Naive B cell (primary cell): ENCODE data around the gene NELFB. TPM values are rescaled to one million over a fixed set of nuclear protein-coding genes. Genes with fewer than 3 reads are reported as not detected.

Experiments
- ATAC-seq, 2 donors: fragments of 150-1000 bp; cut with Tn5 transposase; 2 replicates each; pipeline ENCODE4 v1.10.0; 2021; ENCODE audit warnings: low read depth in 2 of 2, mild to moderate bottlenecking in 2 of 2, moderate library complexity in 2 of 2
- DNase-seq: peaks from one replicate; pipeline ENCODE4 v3.0.0; 2022
- H3K27ac Mint-ChIP-seq, 6 donors: one replicate each; pipeline ENCODE4 v1.8.0; 2020 to 2022; ENCODE audit warnings: mild to moderate bottlenecking in 6 of 6, mixed read lengths in 6 of 6, moderate library complexity in 5 of 6, inconsistent platforms in 2 of 6
- H3K27me3 Mint-ChIP-seq, 3 donors: one replicate each; pipeline ENCODE4 v1.8.0; 2021 to 2022; ENCODE audit warnings: mixed read lengths in 3 of 3, mild to moderate bottlenecking in 1 of 3
- H3K36me3 Mint-ChIP-seq, 2 donors: one replicate each; pipeline ENCODE4 v1.8.0; 2020 to 2022; ENCODE audit warnings: mixed read lengths in 2 of 2, inconsistent platforms in 1 of 2, mild to moderate bottlenecking in 1 of 2
- H3K4me1 Mint-ChIP-seq, 3 donors: one replicate each; pipeline ENCODE4 v1.8.0; 2020 to 2022; ENCODE audit warnings: mixed read lengths in 3 of 3, inconsistent platforms in 1 of 3, mild to moderate bottlenecking in 1 of 3, moderate library complexity in 1 of 3
- H3K4me3 Mint-ChIP-seq, 8 donors: one replicate each; pipeline ENCODE4 v1.8.0; 2020 to 2022; ENCODE audit warnings: mild to moderate bottlenecking in 8 of 8, mixed read lengths in 8 of 8, moderate library complexity in 8 of 8, inconsistent platforms in 2 of 8
- H3K9me3 Mint-ChIP-seq, 7 donors: one replicate each; pipeline ENCODE4 v1.8.0; 2020 to 2022; ENCODE audit warnings: mixed read lengths in 7 of 7, mild to moderate bottlenecking in 5 of 7, inconsistent platforms in 2 of 7, moderate library complexity in 1 of 7
- polyA plus RNA-seq, 6 donors: library from polyadenylated mRNA; unstranded; fragments of 300-500 nt; fragmentation: Illumina TruSeq; gene quantifications; one replicate each; pipeline ENCODE4 v1.2.3, GENCODE V29; 2021; ENCODE audit warnings: low read depth in 6 of 6

Gene NELFB
- polyA plus RNA-seq, 6 donors from 2014 or later: 23.5 to 37.8 (median 27.2) TPM

DNA sequence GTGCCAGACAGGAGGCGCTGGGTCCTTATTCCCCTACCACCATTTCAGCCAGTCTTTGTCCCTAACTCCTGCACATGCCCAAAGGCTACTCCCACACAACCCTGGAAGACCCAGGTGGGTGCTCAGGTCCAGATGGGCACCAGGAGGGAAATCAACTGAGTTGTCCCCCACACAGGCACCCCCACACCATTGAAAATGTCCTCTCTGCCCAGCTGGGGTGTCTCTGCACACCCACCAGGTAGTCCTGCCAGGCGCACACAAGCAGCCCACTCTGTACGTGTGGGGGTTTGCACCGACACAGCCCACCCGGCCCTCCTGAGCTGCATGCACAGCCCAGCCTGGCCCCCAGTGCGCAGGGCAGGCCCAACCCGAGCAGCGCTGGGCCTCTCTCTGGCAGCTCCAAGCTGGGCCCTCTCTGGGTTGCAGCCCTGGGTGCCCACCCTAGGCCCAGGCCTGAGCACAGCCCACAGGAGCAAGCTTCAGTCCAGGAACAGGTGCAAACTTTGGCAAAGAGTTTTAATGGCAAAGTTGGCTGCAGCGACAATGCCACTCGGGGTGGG is 35.3 kb upstream of the NELFB start:
- no peak overlapping the region for H3K27ac Mint-ChIP-seq
- H3K9me3 Mint-ChIP-seq: no peaks in the 10 kb centered on the region
- peak overlapping the region in 4 of 8 donors; percentile 45 to 77 (median 69) for H3K4me3 Mint-ChIP-seq
- H3K36me3 Mint-ChIP-seq: no peaks in the 10 kb centered on the region
- H3K27me3 Mint-ChIP-seq: no peaks in the 10 kb centered on the region
- peaks cover 3 to 7% (median 6%) of the 10 kb centered on the region in 3 donors for H3K4me1 Mint-ChIP-seq
- no peak for DNase-seq
- ATAC-seq: no peak

DNA sequence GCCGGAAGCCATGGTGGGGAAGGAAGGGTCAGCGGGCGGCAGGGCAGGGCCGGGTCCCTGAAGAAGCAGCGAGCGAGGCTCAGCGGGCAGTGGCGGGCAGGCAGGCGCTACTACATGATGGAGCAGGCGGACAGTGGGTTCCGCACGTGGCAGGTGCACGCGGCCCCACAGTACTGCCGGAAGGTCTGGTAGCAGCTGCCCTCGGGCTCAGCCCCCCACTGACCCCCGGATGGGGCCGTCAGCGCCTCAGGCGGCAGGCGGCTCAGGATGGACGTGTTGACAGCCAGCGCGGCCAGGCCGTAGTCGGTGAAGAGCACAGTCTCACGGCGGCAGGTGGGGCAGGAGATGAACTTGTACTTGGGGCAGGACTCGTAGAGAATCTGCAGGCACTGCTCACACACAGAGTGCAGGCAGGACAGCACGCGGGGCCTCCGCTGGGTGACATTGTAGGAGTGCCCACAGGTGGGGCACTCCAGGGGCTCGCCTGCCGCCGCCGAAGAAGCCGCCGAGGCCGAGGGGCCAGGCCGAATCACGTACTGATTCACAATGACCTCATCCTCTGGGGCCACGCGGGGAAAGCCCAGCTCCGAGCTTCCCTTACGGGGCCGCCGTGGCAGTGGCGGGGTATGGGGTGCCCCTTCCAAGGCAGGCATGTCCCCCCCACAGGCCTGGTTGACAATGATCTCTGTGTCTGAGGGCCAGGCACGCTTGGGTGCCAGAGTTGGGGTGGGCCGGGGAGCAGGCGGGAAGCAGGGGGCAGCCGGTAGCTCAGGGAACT is 34.6 kb upstream of the NELFB start:
- no peaks in the 10 kb centered on the region for H3K36me3 Mint-ChIP-seq
- no peak for ATAC-seq

DNA sequence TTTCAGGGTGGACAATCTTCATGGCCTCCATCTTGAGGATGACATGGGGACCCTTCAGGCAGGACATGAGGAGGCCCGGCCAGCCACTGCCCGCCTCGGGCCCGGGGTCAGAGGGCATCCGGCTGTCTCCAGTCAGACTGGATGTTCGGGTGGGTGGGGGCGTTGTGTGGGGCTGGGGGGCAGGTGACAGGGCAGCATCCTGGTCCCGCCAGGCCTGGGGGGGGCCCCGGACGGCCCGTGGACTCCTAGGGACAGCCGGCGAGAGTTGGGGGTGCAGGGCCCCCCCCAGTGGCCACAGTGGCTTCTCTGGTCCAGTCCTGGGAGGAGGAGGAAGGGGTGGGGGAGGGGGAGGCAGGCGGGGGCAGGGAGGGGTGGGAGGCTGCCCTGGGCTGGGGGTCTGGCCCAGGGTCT is 34.0 kb upstream of the NELFB start:
- no peaks in the 10 kb centered on the region for H3K36me3 Mint-ChIP-seq
- ATAC-seq (no peak), DNase-seq (no peak)
- H3K27ac Mint-ChIP-seq: no peak overlapping the region
- H3K4me3 Mint-ChIP-seq: peak overlapping the region in 4 of 8 donors; percentile 29 to 73 (median 54)
- no peaks in the 10 kb centered on the region for H3K9me3 Mint-ChIP-seq
- peaks cover 3 to 7% (median 6%) of the 10 kb centered on the region in 3 donors for H3K4me1 Mint-ChIP-seq
- no peaks in the 10 kb centered on the region for H3K27me3 Mint-ChIP-seq

More for the DNA sequence above, 34.6 kb upstream of the NELFB start:
- H3K27ac Mint-ChIP-seq: no peak overlapping the region
- DNase-seq: no peak
- peaks cover 3 to 7% (median 6%) of the 10 kb centered on the region in 3 donors for H3K4me1 Mint-ChIP-seq
- H3K4me3 Mint-ChIP-seq: peak overlapping the region in 6 of 8 donors; percentile 29 to 73 (median 40)
- no peaks in the 10 kb centered on the region for H3K9me3 Mint-ChIP-seq
- H3K27me3 Mint-ChIP-seq: no peaks in the 10 kb centered on the region

DNA sequence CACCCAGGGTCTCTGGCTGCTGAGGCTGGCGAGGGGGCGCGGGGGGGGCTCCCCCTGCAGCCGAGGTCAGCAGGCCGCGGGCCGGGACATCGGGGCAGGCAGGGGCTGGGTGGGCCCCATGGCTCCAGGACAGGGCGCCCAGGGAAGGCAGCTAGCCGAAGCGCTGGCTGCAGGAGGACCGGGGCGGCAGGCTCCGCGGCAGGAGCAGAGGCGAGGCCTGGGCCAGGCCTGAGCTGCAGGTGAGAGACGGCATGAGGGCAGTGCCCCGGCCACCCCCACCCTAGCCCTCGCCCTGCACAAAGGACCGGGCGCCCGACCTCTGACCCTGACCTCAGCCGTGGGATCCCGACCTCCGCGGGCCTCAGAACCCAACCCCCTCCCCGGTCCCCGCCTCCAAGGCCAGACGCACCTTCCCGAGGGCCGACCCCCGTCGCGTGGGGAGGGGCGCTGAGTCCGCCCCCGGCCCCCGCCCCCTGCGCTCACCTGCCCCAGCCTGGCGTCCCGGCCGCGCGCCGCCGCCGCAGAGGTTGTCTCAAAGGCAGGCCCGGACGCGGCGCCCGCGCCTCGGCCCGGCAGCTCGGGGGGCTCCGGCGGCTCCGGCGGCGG is 33.5 kb upstream of the NELFB start:
- Mint-ChIP-seq H3K36me3 (no peaks in the 10 kb centered on the region), H3K27me3 (no peaks in the 10 kb centered on the region), H3K27ac (no peak overlapping the region), H3K9me3 (no peaks in the 10 kb centered on the region), H3K4me1 (peaks cover 3 to 7% (median 6%) of the 10 kb centered on the region in 3 donors), H3K4me3 (peak overlapping the region in 2 of 8 donors; percentile 16 to 25)
- DNase-seq (no peak), ATAC-seq (no peak)

DNA sequence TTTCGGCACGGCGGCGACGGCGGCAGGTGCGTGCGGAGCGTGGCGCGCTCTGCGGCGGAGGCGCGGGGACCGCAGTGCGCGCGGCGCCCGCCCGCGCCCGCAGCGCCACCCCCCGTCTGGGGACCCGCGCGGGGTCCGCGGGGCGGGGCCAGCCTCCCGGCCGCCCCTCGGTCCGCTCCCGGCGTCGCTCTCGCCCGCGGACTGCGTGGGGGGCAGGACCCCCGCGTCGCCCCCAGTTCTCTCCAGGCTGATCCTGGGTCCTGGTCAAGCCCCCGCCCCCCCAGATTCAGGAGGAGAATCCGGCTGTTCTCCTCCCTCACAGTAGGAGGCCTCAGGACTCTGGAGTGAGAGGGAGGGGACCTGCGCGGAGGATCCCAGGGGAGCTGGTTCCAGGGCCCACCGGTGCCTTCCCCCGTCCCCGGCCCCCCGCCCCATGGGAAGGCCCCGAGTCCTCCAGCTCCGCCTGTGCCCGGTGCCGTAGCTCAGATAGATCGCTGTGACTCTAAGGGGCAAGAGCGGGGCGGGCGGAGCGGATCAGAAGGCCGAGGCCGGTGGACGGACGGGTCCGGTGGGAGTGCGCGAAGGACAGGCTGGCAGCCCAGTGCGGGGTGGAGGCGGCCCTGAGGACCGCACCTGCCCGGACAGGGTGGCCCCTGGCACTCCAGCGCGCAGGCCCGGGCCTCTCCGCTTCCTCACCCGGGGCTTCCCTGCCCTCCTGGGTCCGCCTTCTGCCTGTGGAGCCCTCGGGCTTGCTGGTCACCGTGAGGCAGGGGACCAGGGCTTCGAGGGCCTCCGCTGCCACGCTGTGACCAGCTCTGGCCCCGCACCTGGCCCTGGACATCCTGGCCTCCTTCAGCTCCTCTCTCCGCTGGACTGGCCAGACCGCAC is 32.7 kb upstream of the NELFB start, which contains the start of gene RNF208:
RNF208 (minus strand) TSS at position 51 of the 888 bp plus-strand sequence. CDS start 1,028 bp downstream, outside the sequence.
- H3K27me3 Mint-ChIP-seq: peaks cover 0 to 2% (median 2%) of the 10 kb centered on the region in 3 donors
- no peak for ATAC-seq
- peaks cover 4 to 8% (median 7%) of the 10 kb centered on the region in 3 donors for H3K4me1 Mint-ChIP-seq
- DNase-seq: no peak
- H3K4me3 Mint-ChIP-seq: peak within 1 kb of the TSS; percentile 75 to 92 (median 80)
- H3K27ac Mint-ChIP-seq: peak within 1 kb of the TSS in 5 of 6 donors; percentile 66 to 97 (median 75)
- H3K9me3 Mint-ChIP-seq: no peaks in the 10 kb centered on the region
- no peaks in the 10 kb centered on the region for H3K36me3 Mint-ChIP-seq

DNA sequence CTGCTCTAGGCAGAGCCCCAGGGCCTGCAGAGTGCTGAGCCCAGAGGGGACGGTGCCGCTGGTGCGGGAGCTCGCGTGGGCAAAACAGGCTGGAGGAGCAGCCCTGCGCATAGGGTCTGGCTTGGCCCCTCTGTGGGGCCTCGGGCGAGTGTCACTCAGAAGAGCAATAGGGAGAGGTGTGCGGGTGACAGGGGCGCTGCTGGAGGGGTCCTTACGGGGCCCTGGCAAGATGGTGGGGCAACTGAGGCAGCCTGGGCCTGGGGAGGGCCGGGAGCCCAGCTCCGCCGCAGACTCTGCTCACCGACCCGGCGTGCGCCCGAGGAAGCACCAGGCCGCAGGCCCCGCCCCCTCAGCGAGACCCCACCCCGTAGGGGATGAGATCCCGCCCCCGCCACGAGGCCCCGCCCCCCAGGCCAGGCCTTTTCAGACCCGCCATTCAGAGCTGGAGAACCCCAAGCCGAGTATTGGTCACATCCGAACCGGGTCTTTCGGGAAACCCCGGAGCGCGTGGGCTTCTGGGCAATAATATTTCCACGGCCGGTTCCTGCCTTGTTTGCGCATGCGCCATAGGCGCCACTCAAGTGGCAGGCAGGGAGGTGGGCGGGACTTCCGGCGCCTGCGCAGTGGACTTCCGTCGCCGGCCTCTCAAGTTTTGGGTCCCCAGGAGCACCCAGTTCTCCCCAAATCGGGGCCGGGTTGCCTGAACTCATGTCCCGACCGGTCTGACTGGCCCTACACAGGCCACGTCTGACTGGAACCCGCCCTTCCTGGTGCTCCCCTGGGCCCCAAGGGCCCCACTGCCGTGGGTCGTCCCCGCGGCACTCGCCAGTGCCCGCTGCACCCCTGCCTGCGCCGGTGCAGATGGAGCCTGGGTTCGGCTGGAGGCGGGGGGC is 31.8 kb upstream of the NELFB start:
- Mint-ChIP-seq H3K4me1 (peaks cover 6 to 12% (median 11%) of the 10 kb centered on the region in 3 donors), H3K9me3 (peaks cover 0 to 2% (median 0%) of the 10 kb centered on the region in 7 donors), H3K27me3 (peaks cover 0 to 8% (median 6%) of the 10 kb centered on the region in 3 donors), H3K4me3 (peak overlapping the region; percentile 75 to 92 (median 80)), H3K36me3 (no peaks in the 10 kb centered on the region), H3K27ac (peak overlapping the region; percentile 66 to 97 (median 77))
- ATAC-seq (peak; percentile 88 to 89), DNase-seq (peak; percentile 98)

DNA sequence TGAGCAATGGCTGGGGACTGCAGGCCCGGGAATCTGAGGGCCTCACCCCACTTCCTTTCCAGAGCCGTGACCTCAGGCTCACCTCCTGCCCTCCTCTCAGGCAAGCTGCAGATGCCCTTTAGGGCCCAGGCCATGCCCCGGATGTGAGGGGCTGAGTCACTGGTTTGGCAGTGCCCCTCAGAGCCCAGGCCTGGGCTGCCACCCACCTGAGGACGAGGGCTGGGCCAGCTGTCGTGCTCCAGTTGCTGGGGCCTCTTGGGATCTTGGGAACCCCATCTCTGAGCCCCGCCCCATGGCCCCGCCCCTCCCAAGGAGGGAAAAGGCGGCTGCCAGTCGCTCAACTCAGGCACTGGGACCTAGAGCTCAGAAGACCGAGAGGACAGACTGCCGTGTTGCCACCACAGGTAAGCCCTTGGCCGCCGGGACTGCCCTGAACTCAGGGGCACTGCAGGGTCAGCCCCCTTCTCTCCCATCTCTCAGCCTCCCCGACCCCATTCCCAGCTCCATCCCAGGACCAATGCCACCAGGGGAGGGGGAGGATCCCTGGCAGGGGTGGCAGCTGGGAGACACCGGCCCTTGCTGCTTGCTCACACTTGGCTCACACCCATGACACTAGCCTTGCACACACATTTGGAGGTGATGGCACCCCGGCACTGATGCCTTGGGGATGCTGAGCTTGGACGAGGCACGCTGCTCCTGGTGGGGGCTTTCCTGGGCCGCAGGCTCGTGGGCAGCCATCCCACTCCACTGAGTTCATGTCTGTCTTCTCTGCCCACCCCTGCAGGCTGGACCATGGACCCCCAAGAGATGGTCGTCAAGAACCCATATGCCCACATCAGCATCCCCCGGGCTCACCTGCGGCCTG is 30.1 kb upstream of the NELFB start, which contains the start of gene CYSRT1:
CYSRT1 (plus strand) TSS at position 345 of the 865 bp plus-strand sequence; CDS start at position 793, 448 bp downstream.
- H3K4me1 Mint-ChIP-seq: peaks cover 6 to 12% (median 11%) of the 10 kb centered on the region in 3 donors
- peaks cover 0 to 15% (median 8%) of the 10 kb centered on the region in 3 donors for H3K27me3 Mint-ChIP-seq
- DNase-seq: no peak
- no peak for ATAC-seq
- H3K36me3 Mint-ChIP-seq: no peaks in the 10 kb centered on the region
- H3K9me3 Mint-ChIP-seq: peaks cover 0 to 2% (median 0%) of the 10 kb centered on the region in 7 donors
- peak within 1 kb of the TSS; percentile 75 to 92 (median 80) for H3K4me3 Mint-ChIP-seq
- H3K27ac Mint-ChIP-seq: peak within 1 kb of the TSS in 3 of 6 donors; percentile 79 to 97 (median 80)

DNA sequence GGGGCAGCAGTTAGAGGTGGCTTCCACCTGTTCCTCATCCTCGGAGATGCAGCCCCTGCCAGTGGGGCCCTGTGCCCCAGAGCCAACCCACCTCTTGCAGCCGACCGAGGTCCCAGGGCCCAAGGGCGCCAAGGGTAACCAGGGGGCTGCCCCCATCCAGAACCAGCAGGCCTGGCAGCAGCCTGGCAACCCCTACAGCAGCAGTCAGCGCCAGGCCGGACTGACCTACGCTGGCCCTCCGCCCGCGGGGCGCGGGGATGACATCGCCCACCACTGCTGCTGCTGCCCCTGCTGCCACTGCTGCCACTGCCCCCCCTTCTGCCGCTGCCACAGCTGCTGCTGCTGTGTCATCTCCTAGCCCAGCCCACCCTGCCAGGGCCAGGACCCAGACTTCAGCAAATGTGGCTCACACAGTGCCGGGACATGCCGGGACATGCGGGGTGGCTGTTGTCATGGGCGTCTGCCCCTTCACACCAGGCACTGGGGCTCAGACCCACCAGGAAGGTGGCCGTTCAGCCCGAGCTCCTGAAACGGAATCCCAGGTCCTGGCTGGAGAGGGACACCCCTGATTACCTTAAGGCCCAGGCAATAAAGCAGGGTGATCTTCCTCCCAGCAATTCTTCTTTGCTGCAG is 29.3 kb upstream of the NELFB start:
- H3K27ac Mint-ChIP-seq: peak overlapping the region in 2 of 6 donors; percentile 67 to 79
- ATAC-seq (no peak), DNase-seq (no peak)
- H3K9me3 Mint-ChIP-seq: peaks cover 0 to 2% (median 0%) of the 10 kb centered on the region in 7 donors
- H3K27me3 Mint-ChIP-seq: peaks cover 0 to 15% (median 8%) of the 10 kb centered on the region in 3 donors
- no peaks in the 10 kb centered on the region for H3K36me3 Mint-ChIP-seq
- peaks cover 6 to 12% (median 11%) of the 10 kb centered on the region in 3 donors for H3K4me1 Mint-ChIP-seq
- H3K4me3 Mint-ChIP-seq: no peak overlapping the region

DNA sequence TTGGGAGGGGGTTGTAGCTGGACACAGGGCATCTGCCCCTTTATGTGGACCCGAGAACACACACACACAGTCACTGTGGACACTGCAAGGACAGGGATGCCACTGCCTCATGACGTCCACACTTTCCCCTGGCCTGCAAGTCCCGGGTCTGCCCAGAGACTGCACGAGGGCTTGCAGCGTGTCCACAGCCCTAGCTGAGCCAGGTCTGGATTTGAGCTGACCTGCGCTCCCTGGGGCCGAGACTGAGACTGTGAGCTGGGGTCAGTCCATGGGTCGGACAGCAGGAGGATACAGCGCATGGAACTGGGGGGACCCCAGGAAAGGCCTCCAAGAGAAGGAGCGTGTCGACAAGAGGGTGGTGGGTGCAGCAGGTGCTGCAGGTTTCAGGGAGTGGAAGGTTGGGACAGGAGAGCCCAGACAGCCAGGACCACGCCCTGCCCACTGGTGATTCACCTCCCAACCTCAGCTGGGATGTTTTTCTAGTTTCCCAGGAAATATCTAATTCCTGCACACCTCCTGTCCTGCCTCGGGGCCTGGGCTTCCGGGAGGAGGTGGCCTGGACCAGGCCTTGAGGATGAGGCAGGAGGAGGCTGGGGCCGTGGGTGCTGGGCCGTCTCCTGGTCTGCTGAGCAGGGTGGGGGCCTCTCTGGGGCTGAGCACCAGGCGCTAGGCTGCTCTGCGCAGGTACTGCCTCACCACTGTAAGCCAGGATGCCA is 28.6 kb upstream of the NELFB start:
- H3K4me1 Mint-ChIP-seq: peaks cover 6 to 12% (median 11%) of the 10 kb centered on the region in 3 donors
- H3K27me3 Mint-ChIP-seq: peaks cover 0 to 15% (median 8%) of the 10 kb centered on the region in 3 donors
- no peak for ATAC-seq
- H3K27ac Mint-ChIP-seq: peak overlapping the region in 3 of 6 donors; percentile 42 to 79 (median 67)
- H3K9me3 Mint-ChIP-seq: peaks cover 0 to 2% (median 0%) of the 10 kb centered on the region in 7 donors
- no peak for DNase-seq
- H3K4me3 Mint-ChIP-seq: no peak overlapping the region
- no peaks in the 10 kb centered on the region for H3K36me3 Mint-ChIP-seq
